Stomach (tissue), 9 donors: ENCODE data around the gene LTB4R2. TPM values are rescaled to one million over a fixed set of nuclear protein-coding genes. Genes with fewer than 3 reads are reported as not detected.

ENCODE experiments used
- DNase-seq, 2 donors: peaks; one replicate each; pipeline versions ENCODE4 v3.0.0 to v3.0.0-alpha.2; 2013 to 2019
- H3K27ac ChIP-seq, 5 donors: fragments of 200-600 bp in 4 of 5; sonication (generic) in 4 of 5; one replicate each; pipeline ENCODE4 v1.5.1; 2013 to 2019; ENCODE audit warnings: mild to moderate bottlenecking in 1 of 5, moderate library complexity in 1 of 5
- H3K27me3 ChIP-seq, 3 donors: fragments of 200-600 bp; sonication (generic); one replicate each; pipeline ENCODE4 v1.5.1; 2017 to 2019; ENCODE audit warnings: mixed run types in 1 of 3
- H3K36me3 ChIP-seq, 4 donors: fragments of 200-600 bp; sonication (generic); 1 replicate in 3 of 4; 2 replicates in 1 of 4; pipeline ENCODE4 v1.5.1; 2016 to 2019
- H3K4me1 ChIP-seq, 4 donors: fragments of 200-600 bp; sonication (generic); one replicate each; pipeline ENCODE4 v1.5.1; 2016 to 2019
- H3K4me3 ChIP-seq, 4 donors: fragments of 200-600 bp; sonication (generic) in 3 of 4; one replicate each; pipeline ENCODE4 v1.5.1; 2016 to 2019; ENCODE audit warnings: mild to moderate bottlenecking in 1 of 4
- H3K9me3 ChIP-seq, 4 donors: fragments of 200-600 bp; sonication (generic); one replicate each; pipeline ENCODE4 v1.5.1; 2016 to 2019
- CTCF ChIP-seq, 7 experiments: fragments of 450-650 bp in 4 of 7; fragments of 200-600 bp in 3 of 7; sonication (generic) in 3 of 7; IDR thresholded peaks; one replicate each; pipeline ENCODE4 v1.5.1; 2016 to 2019; ENCODE audit warnings: antibody characterized with exemption in 7 of 7, control low read depth in 2 of 7, mild to moderate bottlenecking in 1 of 7
- EP300 ChIP-seq: sonication (generic); formaldehyde crosslinking; IDR thresholded peaks from one replicate; pipeline ENCODE4 v1.6.1; 2017; ENCODE audit warnings: antibody characterized with exemption
- POLR2A ChIP-seq, 4 donors: fragments of 450-650 bp; IDR thresholded peaks; one replicate each; pipeline ENCODE4 v1.6.1; 2016; ENCODE audit warnings: antibody characterized with exemption in 4 of 4, control low read depth in 2 of 4, mild to moderate bottlenecking in 1 of 4, moderate library complexity in 1 of 4
- POLR2AphosphoS5 ChIP-seq, 3 donors: sonication (generic); formaldehyde crosslinking; IDR thresholded peaks; one replicate each; pipeline ENCODE4 v1.6.1; 2016; ENCODE audit warnings: antibody characterized with exemption in 3 of 3
- WGBS, 5 donors: extraction: QIAGEN DNeasy Blood & Tissue Kit in 3 of 5; methylation state at CpG; one replicate each; pipeline versions ENCODE4 v1.1.5 to v1.1.7; 2013 to 2018; 5-methylcytosine and 5-hydroxymethylcytosine counted together
- intact Hi-C: fragments of 100-400 bp; cut with DNase I; formaldehyde crosslinking; loops from one replicate; pipeline ENCODE4 v1.15.1; 2023; ENCODE audit warnings: low total_unique reads
- polyA plus RNA-seq, 3 donors: library from polyadenylated mRNA; stranded (reverse); fragments of 200-250 nt; gene quantifications; one replicate each; pipeline ENCODE4 v1.2.3, GENCODE V29; 2013
- total RNA-seq, 5 donors: library from RNA; depleted of rRNA; stranded (reverse); fragments of >200 nt; gene quantifications; one replicate each; pipeline versions ENCODE4 v1.1.0 to v1.2.3, GENCODE V29; 2014 to 2016
- donor health status: healthy with polysubstance abuse.
- donor health status: Bipolar disorder and iron deficiency.
- donor health status: healthy.

LTB4R2 gene
- total and polyA plus RNA-seq, 8 donors: 0.25 to 71.5 (median 11.0) TPM; not detected in 2

GRCh38 chr14:24291446-24292117, 18.4 kb upstream of the LTB4R2 start:
- H3K36me3 ChIP-seq: peaks cover 26 to 79% (median 65%) of the 10 kb centered on the region in 4 donors
- TF ChIP-seq POLR2AphosphoS5 (IDR thresholded peaks at IDR 0.05) (no peak), EP300 (no peak), CTCF (IDR thresholded peaks at IDR 0.05) (no peak), POLR2A (IDR thresholded peaks at IDR 0.05) (no peak)
- no peaks in the 10 kb centered on the region for H3K9me3 ChIP-seq
- intact Hi-C loops: loop anchor here (10.0 kb wide), 1 partner anchor 47 kb away; the partner anchor contains the start of gene TINF2
- H3K27ac ChIP-seq: no peak overlapping the region
- DNase-seq: no peak
- WGBS, 5 donors: 85 to 93% (median 90%) methylated on average over 3 of the region's 3 CpGs
- H3K27me3 ChIP-seq: no peaks in the 10 kb centered on the region
- H3K4me3 ChIP-seq: no peak overlapping the region
- peaks cover 0 to 4% (median 2%) of the 10 kb centered on the region in 4 donors for H3K4me1 ChIP-seq

- H3K4me3 ChIP-seq: no peak overlapping the region
- TF ChIP-seq EP300 (no peak), CTCF (IDR thresholded peaks at IDR 0.05) (no peak), POLR2A (IDR thresholded peaks at IDR 0.05) (no peak), POLR2AphosphoS5 (IDR thresholded peaks at IDR 0.05) (no peak)
- H3K4me1 ChIP-seq: peaks cover 0 to 11% (median 9%) of the 10 kb centered on the region in 4 donors
- DNase-seq: no peak
- H3K9me3 ChIP-seq: no peaks in the 10 kb centered on the region
- H3K27ac ChIP-seq: no peak overlapping the region
- H3K36me3 ChIP-seq: peaks cover 26 to 79% (median 65%) of the 10 kb centered on the region in 4 donors
- no peaks in the 10 kb centered on the region for H3K27me3 ChIP-seq
- intact Hi-C loops: loop anchor here (10.0 kb wide), 1 partner anchor 47 kb away; the partner anchor contains the start of gene TINF2
- 92 to 96% (median 94%) methylated on average over 10 to 11 of the region's 11 CpGs for whole genome bisulfite sequencing, 5 donors
These were observed 17.7 kb upstream of the LTB4R2 start for GRCh38 chr14:24292118-24292807.

GRCh38 chr14:24293525-24293924, 16.4 kb upstream of the LTB4R2 start:
- Histone ChIP-seq H3K9me3 (no peaks in the 10 kb centered on the region), H3K36me3 (peaks cover 26 to 78% (median 65%) of the 10 kb centered on the region in 4 donors), H3K27ac (no peak overlapping the region), H3K4me1 (peaks cover 4 to 24% (median 19%) of the 10 kb centered on the region in 4 donors), H3K27me3 (no peaks in the 10 kb centered on the region), H3K4me3 (no peak overlapping the region)
- WGBS, 5 donors: 92 to 100% (median 97%) methylated on average over 2 of the region's 2 CpGs
- no peak for DNase-seq
- TF ChIP-seq POLR2AphosphoS5 (IDR thresholded peaks at IDR 0.05) (no peak), POLR2A (IDR thresholded peaks at IDR 0.05) (no peak)
- intact Hi-C loops: loop anchor here (10.0 kb wide), 1 partner anchor 49 kb away; the partner anchor contains the start of gene TINF2

- TF ChIP-seq CTCF (IDR thresholded peaks at IDR 0.05) (peak in 5 of 7 experiments; percentile 40 to 72 (median 55)), POLR2A (IDR thresholded peaks at IDR 0.05) (no peak), POLR2AphosphoS5 (IDR thresholded peaks at IDR 0.05) (peak in 1 of 3 donors; percentile 63), EP300 (no peak)
- intact Hi-C loops: loop anchor here (10.0 kb wide), 1 partner anchor 52 kb away; the partner anchor contains the start of gene TINF2
- peaks cover 15 to 53% (median 46%) of the 10 kb centered on the region in 4 donors for H3K36me3 ChIP-seq
- peak overlapping the region in 2 of 5 donors; percentile 34 to 52 for H3K27ac ChIP-seq
- peaks cover 20 to 48% (median 43%) of the 10 kb centered on the region in 4 donors for H3K4me1 ChIP-seq
- H3K27me3 ChIP-seq: no peaks in the 10 kb centered on the region
- peak; percentile 63 to 90 for DNase-seq
- no peak overlapping the region for H3K4me3 ChIP-seq
- H3K9me3 ChIP-seq: no peaks in the 10 kb centered on the region
- 60 to 69% (median 63%) methylated on average over 12 of the region's 12 CpGs for WGBS, 5 donors
These were observed 13.4 kb upstream of the LTB4R2 start for GRCh38 chr14:24296341-24297157.
